HG02981 (cell line): Measurements from ENCODE around the gene KIF18A.
"Not testable (repeated sequence)": the region's sequence is repeated elsewhere in the genome, so short reads cannot be mapped to it uniquely, and the experiment has no call there.

Experiments
- ATAC-seq: cut with Tn5 transposase; IDR thresholded peaks from one replicate; pipeline ENCODE4 v1.9.1; 2021; ENCODE audit warnings: mild to moderate bottlenecking, moderate library complexity; ENCODE audit not compliant: unreplicated experiment

KIF18A gene

GRCh38 chr11:28107191-28107749 lies 686 bp downstream of the KIF18A start:
- peak; percentile 0 for ATAC-seq

GRCh38 chr11:28106353-28107043 lies 1.5 kb downstream of the KIF18A start:
- no peak for ATAC-seq

DNA sequence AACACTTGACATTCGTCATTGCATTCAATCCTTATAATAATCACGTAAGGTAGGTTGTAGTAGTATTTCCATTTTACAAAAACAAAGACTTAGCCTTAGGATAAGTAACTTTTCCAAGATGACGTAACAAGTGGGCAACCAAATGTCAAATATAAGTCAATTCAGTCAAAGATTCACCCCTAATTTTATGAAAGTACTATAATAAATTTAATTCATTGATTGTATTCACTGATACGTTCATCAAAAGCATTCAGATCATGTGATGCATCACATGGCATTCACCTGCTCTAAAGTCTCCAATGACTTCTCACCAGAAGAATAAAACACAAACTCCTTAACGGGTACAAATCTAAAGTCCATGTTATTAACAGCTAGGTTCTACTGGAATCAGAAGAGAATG lies 2.1 kb downstream of the KIF18A start:
- no peak for ATAC-seq

DNA sequence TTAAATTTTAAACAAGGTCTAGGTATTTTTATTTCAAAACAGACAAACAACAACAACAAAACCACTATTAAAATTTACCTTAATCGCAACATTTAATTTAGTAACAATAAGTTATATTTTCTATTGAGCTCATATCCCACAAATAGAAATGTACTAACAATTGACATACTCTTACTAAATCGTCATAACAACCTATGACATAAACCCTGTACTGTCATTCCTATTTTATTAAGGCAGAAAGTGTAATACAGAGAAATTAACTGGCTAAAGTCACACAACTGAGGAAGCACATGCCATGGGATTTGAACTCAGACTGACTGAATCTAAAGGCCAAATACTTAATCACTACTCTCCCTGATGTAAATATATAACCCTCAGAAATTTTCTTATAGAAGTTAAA lies 3.0 kb downstream of the KIF18A start:
- no peak for ATAC-seq

DNA sequence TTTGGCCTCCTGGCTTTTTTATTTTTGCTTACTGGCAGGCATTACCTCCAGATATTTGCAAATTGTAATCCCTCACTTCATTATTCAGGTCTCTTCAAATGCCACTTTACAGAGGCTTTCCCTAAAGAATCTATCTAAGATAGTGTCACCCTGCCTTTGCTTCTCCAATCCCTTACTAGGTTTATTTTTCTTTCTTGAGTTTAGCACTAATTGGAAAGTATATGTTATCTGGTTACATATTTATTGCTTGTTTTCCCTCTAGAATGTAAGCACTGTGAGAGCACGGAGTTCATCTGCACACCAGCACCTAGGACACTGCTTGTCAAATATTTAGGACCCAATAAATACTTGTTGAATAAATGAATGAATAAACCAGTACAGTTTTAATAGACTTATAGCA lies 3.5 kb downstream of the KIF18A start:
- no peak for ATAC-seq

GRCh38 chr11:28102300-28102699 lies 5.7 kb downstream of the KIF18A start:
- ATAC-seq, result not testable (repeated sequence)

DNA sequence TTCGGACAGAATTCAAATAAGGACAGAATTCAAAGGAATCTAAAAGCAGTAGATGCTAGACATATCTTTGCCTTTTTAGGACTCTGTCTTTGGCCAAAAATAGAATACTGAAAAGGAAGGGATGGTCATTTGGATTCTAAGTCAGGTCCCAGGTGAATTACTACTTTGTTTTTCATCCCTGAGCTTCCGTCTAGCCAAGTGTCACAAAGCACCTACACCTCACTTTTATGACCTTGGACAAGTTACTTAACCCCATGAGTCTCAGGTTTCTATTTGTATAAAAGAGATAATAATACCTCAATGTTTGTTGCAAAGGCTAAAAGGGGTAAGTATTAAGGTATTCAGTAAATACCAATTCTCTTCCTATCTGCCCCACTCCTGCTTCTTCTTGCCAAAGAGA lies 7.3 kb downstream of the KIF18A start:
- no peak for ATAC-seq

DNA sequence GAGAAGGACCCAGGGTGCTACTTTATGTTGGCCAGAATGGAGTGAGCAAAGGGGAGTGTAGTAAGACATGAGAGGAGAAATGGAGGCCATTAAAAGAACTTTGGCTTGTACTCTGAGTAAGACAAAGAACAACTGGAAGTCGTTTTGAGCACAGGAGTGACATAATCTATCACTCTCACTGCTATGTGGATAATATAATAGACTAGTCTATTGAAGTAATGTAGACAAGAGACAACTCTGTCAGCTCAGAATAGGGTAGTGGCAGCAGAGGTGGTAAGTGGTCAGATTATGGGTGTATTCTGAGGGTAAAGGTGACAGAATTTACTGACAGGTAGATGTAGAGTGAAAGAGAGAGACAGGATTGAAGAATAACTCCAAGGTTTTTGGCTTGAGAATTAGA lies 8.2 kb downstream of the KIF18A start:
- no peak for ATAC-seq

DNA sequence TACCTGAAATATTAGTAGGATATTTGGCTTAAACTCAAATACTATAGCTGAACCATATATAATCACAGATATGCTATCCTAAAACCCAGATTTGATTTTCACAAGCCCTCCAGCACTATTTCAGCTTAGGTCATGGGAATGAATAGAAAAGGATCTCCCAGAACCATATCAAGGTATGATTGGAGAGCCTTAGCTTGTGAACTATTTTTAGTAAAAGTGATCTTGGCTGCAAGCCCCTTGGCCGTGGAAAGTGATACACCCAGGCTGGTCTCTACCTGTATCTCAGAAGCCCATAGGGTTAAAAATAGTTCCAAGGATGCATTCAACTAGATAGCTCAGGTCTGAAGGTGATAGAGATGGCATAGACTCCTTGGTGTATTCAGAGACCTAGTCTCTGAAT lies 9.7 kb downstream of the KIF18A start:
- ATAC-seq, result no peak

DNA sequence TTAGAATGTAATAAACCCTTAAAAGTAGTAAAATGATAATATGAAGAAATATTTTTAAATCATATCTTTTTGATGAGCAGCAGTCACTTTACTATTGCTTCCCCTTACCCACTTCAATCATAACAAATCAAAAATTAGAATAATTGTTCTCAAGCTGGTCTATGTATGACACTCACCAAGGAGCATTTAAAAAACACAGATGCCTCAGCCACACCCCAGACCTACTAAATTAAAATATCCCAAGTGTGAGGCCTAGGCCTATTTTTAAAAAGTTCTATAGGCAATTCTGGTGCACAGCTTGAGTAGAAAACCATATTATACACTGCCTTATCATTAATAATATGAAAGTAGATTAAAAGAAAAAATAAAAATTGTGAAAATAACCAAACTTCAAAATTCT lies 15.2 kb downstream of the KIF18A start:
- ATAC-seq, result no peak

DNA sequence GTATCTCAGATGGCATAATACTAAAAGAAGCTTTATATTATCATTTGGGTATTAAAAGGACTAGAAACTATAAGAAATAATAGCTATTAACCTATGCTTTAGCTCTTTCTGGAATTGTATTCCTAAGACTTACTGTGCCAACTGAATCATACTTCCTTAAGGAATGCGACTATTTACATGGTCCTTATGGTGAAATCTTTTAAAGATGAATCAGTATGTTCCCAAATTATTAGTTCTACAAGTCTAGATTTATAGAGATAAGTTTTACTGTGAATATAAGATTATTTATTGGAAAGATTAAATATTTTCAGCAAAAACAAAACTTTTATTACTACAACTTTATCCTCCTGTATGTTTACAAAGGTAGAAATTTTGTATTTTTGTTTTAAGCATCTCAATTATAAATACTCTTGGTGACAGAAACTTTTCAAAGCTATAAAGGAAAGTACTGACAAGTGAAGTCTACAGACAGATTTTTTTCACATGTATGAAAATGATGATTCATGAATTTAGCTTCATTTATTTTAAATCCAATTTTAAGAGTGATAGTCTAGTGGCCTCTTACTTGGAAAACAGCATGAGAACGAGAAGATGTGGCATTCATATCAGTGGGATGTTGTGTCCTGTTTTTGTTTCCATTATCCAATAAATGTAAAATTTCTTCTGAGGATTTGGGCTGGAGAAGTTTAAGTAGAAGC lies 17.8 kb downstream of the KIF18A start:
- no peak for ATAC-seq

- no peak for ATAC-seq
Observed at GRCh38 chr11:28089378-28089777, 18.6 kb downstream of the KIF18A start.

GRCh38 chr11:28087693-28088092 lies 20.3 kb downstream of the KIF18A start:
- not testable (repeated sequence) for ATAC-seq

- not testable (repeated sequence) for ATAC-seq
Observed at GRCh38 chr11:28087192-28087591, 20.8 kb downstream of the KIF18A start.

GRCh38 chr11:28086569-28086968 lies 21.4 kb downstream of the KIF18A start:
- ATAC-seq, result no peak

DNA sequence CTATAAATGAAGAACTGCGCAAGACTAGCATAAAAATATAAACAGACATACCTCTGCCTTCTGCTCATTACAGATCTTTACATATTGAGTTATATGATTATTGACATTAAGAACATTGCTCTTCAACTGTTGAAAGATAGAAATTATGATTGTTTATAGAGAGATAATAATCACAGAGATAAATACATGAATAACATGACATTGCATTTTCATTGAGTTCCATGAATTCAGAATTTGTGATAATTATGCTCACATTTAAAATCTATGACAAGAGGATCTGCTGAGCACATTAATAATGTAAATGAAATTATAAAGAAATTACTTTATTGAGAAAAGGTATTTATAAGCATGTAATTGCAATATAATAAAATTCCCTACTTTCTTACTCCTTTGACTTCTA lies 24.8 kb downstream of the KIF18A start:
- no peak for ATAC-seq

GRCh38 chr11:28077521-28077920 lies 30.4 kb downstream of the KIF18A start:
- ATAC-seq, result no peak

DNA sequence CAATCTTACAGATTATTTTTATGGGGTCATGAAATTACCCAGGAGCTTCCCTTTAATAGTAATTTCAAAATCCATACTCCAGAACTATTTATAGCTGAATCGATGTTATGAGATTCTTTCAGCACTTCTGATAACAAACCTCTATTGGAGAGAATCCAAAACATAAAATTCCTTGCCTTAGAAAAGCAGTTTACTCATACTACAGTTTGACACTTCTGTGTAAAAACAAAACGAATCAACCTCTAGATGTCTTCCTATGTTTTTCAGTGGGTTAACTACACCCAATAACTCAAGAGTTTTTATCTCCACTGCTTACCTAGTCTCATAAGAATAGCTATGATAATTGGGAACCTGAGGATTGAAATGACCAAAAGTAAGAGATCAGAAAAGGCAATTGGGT lies 35.6 kb downstream of the KIF18A start:
- no peak for ATAC-seq

- no peak for ATAC-seq
Observed at GRCh38 chr11:28071305-28071704, 36.7 kb downstream of the KIF18A start.

DNA sequence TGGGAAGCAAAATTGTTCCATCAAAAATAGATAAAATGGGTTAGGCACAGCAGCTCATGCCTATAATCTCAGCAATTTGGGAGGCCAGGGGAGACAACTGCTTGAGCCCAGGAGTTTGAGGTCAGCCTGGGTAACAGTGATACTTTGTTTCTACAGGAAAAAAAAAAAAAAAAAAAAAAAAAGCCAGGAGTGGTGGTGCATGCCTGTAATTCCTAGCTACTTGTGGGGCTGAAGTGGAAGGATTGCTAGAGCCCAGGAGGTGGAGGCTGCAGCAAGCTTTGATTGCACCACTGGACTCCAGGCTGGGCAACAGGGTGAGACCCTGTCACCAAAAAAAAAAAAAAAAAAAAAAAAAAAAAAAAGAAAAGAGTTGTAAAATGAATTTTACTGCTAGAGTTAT lies 49.6 kb downstream of the KIF18A start:
- no peak for ATAC-seq

GRCh38 chr11:28054821-28055220 lies 53.1 kb downstream of the KIF18A start:
- ATAC-seq, result no peak
